Cerebellar cortex (tissue), 1 donor: Measurements from ENCODE around the gene SH3BP5.

Experiments
- DNase-seq: peaks from one replicate; pipeline ENCODE4 v3.0.0-alpha.2; 2015; ENCODE audit warnings: low spot score

Gene SH3BP5

DNA sequence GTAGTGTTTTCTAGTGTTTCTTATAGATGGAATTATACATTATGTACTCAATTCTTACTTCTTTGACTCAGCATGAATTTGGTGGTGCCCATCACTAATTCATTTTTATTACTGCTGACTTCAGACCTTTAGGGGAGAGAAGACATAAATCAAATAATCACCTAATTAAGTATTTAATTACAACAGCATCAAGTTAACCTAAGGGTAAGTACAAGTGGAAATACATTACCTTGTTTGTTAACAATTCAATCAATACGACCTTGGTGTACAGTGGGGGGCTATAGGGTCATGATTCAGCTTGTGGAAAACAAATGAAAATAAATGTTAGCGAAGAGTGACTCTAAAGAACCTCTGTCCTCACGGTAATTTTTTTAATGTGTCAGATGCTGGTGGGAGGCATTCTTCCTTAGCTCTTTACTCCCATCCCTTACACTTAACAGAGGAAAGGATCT lies 126.9 kb downstream of the SH3BP5 start:
- DNase-seq, result no peak
